ENCODE results near the gene ZFYVE9. TPM values are rescaled to one million over a fixed set of nuclear protein-coding genes. Genes with fewer than 3 reads are reported as not detected.
A peak's percentile ranks its signal among the peaks of the same experiment; 100 is the strongest.

ZFYVE9 gene
- total and polyA plus RNA-seq, 2 donors (not counting 1 experiment from before 2014, with no cell fraction given), result 13.5 to 44.6 TPM

DNA sequence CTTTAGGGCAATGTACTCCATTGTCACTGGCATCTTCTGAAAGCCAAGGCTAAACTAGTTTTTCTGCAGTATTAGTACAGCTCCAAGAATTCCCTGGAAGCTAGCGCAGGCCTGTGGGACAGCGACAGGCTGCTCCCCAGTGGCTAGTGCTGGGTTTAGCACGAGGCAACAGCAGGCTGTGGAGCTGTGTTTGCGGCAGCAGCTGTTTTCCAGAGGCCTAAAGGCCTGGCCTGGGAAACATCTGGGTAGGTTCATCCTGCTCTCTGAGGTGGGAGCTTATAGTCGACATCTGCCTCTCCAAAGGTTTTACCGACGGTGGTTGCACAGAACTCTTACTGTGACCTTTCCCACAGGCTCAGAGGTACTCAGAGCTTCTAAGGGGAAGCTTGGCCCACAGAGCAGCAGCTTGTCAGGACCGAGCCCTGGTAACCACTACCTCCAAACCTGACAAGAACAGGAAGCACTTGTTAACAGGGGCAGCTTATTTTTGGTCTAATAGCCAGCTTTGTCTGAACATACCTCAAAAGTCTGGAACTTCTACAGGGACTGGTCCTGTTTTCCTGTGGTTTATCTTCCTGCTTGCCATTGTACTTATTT lies 206.9 kb downstream of the ZFYVE9 start:
- H3K27me3 ChIP-seq (ENCODE audit: control insufficient read depth, insufficient read depth, low read length), result no peaks in the 10 kb centered on the region
- no peak overlapping the region for H2AFZ ChIP-seq (ENCODE audit: low read length)
- no peaks in the 10 kb centered on the region for H4K20me1 ChIP-seq (ENCODE audit: control insufficient read depth, extremely low read depth, insufficient read depth, low read length)
- peak; percentile 28 to 48 for DNase-seq (ENCODE audit: low read depth in 2 of 2)
- H3K4me3 ChIP-seq (replicated peaks in 1 of 4; ENCODE audit: control extremely low read depth in 1 of 4, insufficient read depth in 1 of 4, low read depth in 3 of 4, low read length in 4 of 4), result no peak overlapping the region
- no peak overlapping the region for H3K4me2 ChIP-seq (ENCODE audit: extremely low read depth, insufficient read depth, low read length)
- no peaks in the 10 kb centered on the region for H3K4me1 ChIP-seq (ENCODE audit: control insufficient read depth, extremely low read depth, insufficient read depth, low read length)
- no peak for TF ChIP-seq EZH2 (IDR thresholded peaks at IDR 0.05; ENCODE audit: low read length, missing control alignments)
- TF ChIP-seq, protein P1, sequence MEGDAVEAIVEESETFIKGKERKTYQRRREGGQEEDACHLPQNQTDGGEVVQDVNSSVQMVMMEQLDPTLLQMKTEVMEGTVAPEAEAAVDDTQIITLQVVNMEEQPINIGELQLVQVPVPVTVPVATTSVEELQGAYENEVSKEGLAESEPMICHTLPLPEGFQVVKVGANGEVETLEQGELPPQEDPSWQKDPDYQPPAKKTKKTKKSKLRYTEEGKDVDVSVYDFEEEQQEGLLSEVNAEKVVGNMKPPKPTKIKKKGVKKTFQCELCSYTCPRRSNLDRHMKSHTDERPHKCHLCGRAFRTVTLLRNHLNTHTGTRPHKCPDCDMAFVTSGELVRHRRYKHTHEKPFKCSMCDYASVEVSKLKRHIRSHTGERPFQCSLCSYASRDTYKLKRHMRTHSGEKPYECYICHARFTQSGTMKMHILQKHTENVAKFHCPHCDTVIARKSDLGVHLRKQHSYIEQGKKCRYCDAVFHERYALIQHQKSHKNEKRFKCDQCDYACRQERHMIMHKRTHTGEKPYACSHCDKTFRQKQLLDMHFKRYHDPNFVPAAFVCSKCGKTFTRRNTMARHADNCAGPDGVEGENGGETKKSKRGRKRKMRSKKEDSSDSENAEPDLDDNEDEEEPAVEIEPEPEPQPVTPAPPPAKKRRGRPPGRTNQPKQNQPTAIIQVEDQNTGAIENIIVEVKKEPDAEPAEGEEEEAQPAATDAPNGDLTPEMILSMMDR (conservative IDR thresholded peaks at IDR 0.05 in 1 of 2, IDR thresholded peaks at IDR 0.05 in 1 of 2; ENCODE audit: low read depth in 1 of 2, low read length in 2 of 2), result peak; percentile 33 to 49
- H3K27ac ChIP-seq (ENCODE audit: insufficient read depth, low read length), result no peak overlapping the region
- H3K9ac ChIP-seq (ENCODE audit: insufficient read depth, low read length), result no peak overlapping the region
- H3K79me2 ChIP-seq (ENCODE audit: control insufficient read depth, insufficient read depth, low read length), result no peaks in the 10 kb centered on the region
- H3K36me3 ChIP-seq (ENCODE audit: control insufficient read depth, insufficient read depth, low read length), result peaks cover 7% of the 10 kb centered on the region
- H3K9me3 ChIP-seq (ENCODE audit: control insufficient read depth, insufficient read depth, low read depth, low read length), result no peaks in the 10 kb centered on the region

DNA sequence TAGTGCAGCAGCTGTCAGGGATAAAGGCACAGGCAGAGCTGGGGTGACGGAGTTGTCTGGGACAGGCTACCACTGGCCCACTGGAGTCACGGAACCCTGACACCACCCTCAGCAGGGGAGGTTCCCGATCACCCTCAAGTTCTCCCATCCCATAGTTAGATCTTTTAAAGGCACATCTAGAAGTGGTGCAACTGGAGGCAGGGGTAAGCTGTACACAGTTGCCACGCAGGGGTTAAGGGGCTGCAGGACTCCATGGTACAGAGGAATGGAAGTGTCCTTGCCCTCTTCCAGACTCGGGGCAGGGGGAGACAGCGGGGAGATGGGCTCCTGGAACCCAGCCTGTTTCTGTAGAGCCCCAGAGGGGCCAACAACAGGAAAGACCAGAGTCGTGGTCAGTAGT lies 210.8 kb downstream of the ZFYVE9 start:
- no peaks in the 10 kb centered on the region for H3K4me1 ChIP-seq (ENCODE audit: control insufficient read depth, extremely low read depth, insufficient read depth, low read length)
- no peak for DNase-seq (ENCODE audit: low read depth in 2 of 2)
- no peak for TF ChIP-seq EZH2 (IDR thresholded peaks at IDR 0.05; ENCODE audit: low read length, missing control alignments)
- TF ChIP-seq, protein P1 (conservative IDR thresholded peaks at IDR 0.05 in 1 of 2, IDR thresholded peaks at IDR 0.05 in 1 of 2; ENCODE audit: low read depth in 1 of 2, low read length in 2 of 2), result no peak
- no peaks in the 10 kb centered on the region for H3K79me2 ChIP-seq (ENCODE audit: control insufficient read depth, insufficient read depth, low read length)
- H3K9me3 ChIP-seq (ENCODE audit: control insufficient read depth, insufficient read depth, low read depth, low read length), result no peaks in the 10 kb centered on the region
- H3K9ac ChIP-seq (ENCODE audit: insufficient read depth, low read length), result no peak overlapping the region
- H3K4me2 ChIP-seq (ENCODE audit: extremely low read depth, insufficient read depth, low read length), result no peak overlapping the region
- H3K27me3 ChIP-seq (ENCODE audit: control insufficient read depth, insufficient read depth, low read length), result no peaks in the 10 kb centered on the region
- no peak overlapping the region for H3K4me3 ChIP-seq (replicated peaks in 1 of 4; ENCODE audit: control extremely low read depth in 1 of 4, insufficient read depth in 1 of 4, low read depth in 3 of 4, low read length in 4 of 4)
- no peak overlapping the region for H3K27ac ChIP-seq (ENCODE audit: insufficient read depth, low read length)
- no peak overlapping the region for H2AFZ ChIP-seq (ENCODE audit: low read length)
- peaks cover 24% of the 10 kb centered on the region for H3K36me3 ChIP-seq (ENCODE audit: control insufficient read depth, insufficient read depth, low read length)
- H4K20me1 ChIP-seq (ENCODE audit: control insufficient read depth, extremely low read depth, insufficient read depth, low read length), result no peaks in the 10 kb centered on the region

DNA sequence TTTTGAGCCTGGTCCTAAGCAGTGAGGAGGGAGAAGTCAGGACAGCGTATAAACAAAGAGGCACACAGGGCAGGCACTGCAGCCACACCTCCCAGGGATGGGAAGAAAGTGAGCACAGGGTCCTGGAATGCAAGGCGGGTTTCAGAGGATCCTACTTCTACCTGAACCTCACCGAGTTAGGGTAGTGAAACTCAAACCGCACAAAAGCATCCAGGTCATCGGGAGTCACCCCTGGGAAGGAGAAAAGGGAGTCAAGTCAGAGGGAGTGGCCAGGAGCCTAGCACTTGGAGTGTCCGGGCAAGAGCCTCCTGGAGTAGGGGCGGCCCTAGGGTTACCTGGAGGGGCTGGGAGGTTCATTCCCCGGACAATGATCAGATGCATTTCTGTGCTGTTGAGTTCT lies 213.5 kb downstream of the ZFYVE9 start:
- Histone ChIP-seq H2AFZ (ENCODE audit: low read length) (no peak overlapping the region), H3K27ac (ENCODE audit: insufficient read depth, low read length) (no peak overlapping the region), H3K4me1 (ENCODE audit: control insufficient read depth, extremely low read depth, insufficient read depth, low read length) (no peaks in the 10 kb centered on the region), H3K9ac (ENCODE audit: insufficient read depth, low read length) (no peak overlapping the region), H3K79me2 (ENCODE audit: control insufficient read depth, insufficient read depth, low read length) (no peaks in the 10 kb centered on the region), H3K9me3 (ENCODE audit: control insufficient read depth, insufficient read depth, low read depth, low read length) (no peaks in the 10 kb centered on the region), H3K27me3 (ENCODE audit: control insufficient read depth, insufficient read depth, low read length) (no peaks in the 10 kb centered on the region), H4K20me1 (ENCODE audit: control insufficient read depth, extremely low read depth, insufficient read depth, low read length) (no peaks in the 10 kb centered on the region), H3K4me2 (ENCODE audit: extremely low read depth, insufficient read depth, low read length) (no peak overlapping the region), H3K4me3 (replicated peaks in 1 of 4; ENCODE audit: control extremely low read depth in 1 of 4, insufficient read depth in 1 of 4, low read depth in 3 of 4, low read length in 4 of 4) (no peak overlapping the region), H3K36me3 (ENCODE audit: control insufficient read depth, insufficient read depth, low read length) (peaks cover 43% of the 10 kb centered on the region)
- no peak for DNase-seq (ENCODE audit: low read depth in 2 of 2)
- TF ChIP-seq EZH2 (IDR thresholded peaks at IDR 0.05; ENCODE audit: low read length, missing control alignments), result no peak
- TF ChIP-seq, protein P1 (conservative IDR thresholded peaks at IDR 0.05 in 1 of 2, IDR thresholded peaks at IDR 0.05 in 1 of 2; ENCODE audit: low read depth in 1 of 2, low read length in 2 of 2), result no peak
